K562 (cell line): Measurements from ENCODE around the gene EPHA7. TPM values are rescaled to one million over a fixed set of nuclear protein-coding genes. Genes with fewer than 3 reads are reported as not detected.

ENCODE experiments used
- ATAC-seq: fragments of 200-7000 bp; cut with Tn5 transposase; 3 replicates; pipeline ENCODE4 v1.9.1; 2020; ENCODE audit warnings: moderate library complexity
- BruUV-seq: library from RNA; stranded (reverse); fragments of 400-500 nt; replicated peaks from 2 replicates; lab custom pipeline; 2021; lab: Mats Ljungman, UMichigan
- CTCF ChIA-PET: fragments of 300-600 bp; formaldehyde crosslinking; extraction: SDS; loops from one replicate; lab custom pipeline; 2021; ENCODE audit warnings: low intra/inter-chr PET ratio; lab: Yijun Ruan, JAX
- POLR2A ChIA-PET: fragments of 300-600, 350-650 bp; sonication (Branson Sonifier 250); formaldehyde crosslinking; extraction: SDS; loops from one replicate; lab custom pipeline; 2021; ENCODE audit warnings: antibody characterized with exemption, inconsistent platforms; lab: Yijun Ruan, JAX
- DNase-seq, 4 experiments: peaks; one replicate each; pipeline versions ENCODE4 v3.0.0 to v3.0.0-alpha.2; 2011 to 2018; ENCODE audit warnings: low spot score in 3 of 4, mixed read lengths in 3 of 4; ENCODE audit errors: extremely low read depth in 1 of 4
- FAIRE-seq: peaks from 2 replicates; lab custom pipeline; 2011; peaks lifted over from hg19 to GRCh38; lab: Jason Lieb, UNC
- H2AFZ ChIP-seq: 2 replicates; pipeline ENCODE4 v1.6.0; 2011; ENCODE audit warnings: low read depth, low read length, control low read depth, inconsistent platforms
- H3K27ac ChIP-seq: fragments of 200-600 bp; 3 replicates; pipeline ENCODE4 v1.8.0; 2011; ENCODE audit warnings: low read depth, mild to moderate bottlenecking, control low read depth, inconsistent platforms, low read length, moderate library complexity, mixed read lengths; ENCODE audit errors: extremely low read depth
- H3K27me3 ChIP-seq, 2 experiments: fragments of 300-600 bp in 1 of 2; 2 replicates in 1 of 2; 3 replicates in 1 of 2; pipeline versions ENCODE4 v1.6.0 to v1.8.0; 2011; ENCODE audit warnings: inconsistent platforms in 2 of 2, low read length in 2 of 2, mild to moderate bottlenecking in 1 of 2, mixed read lengths in 1 of 2, moderate library complexity in 1 of 2; ENCODE audit not compliant: control insufficient read depth in 2 of 2, insufficient read depth in 2 of 2
- H3K36me3 ChIP-seq: fragments of 300-600 bp; 3 replicates; pipeline ENCODE4 v1.8.0; 2011; ENCODE audit warnings: mild to moderate bottlenecking, low read length, inconsistent platforms; ENCODE audit not compliant: control insufficient read depth, insufficient read depth
- H3K4me1 ChIP-seq, 2 experiments: fragments of 200-600 bp in 1 of 2; replicated peaks in 1 of 2; 2 replicates in 1 of 2; 3 replicates in 1 of 2; pipeline versions ENCODE4 v1.5.1 to v1.8.0; 2011; ENCODE audit warnings: inconsistent platforms in 2 of 2, low read length in 2 of 2, mild to moderate bottlenecking in 1 of 2, mixed read lengths in 1 of 2, moderate library complexity in 1 of 2; ENCODE audit not compliant: control insufficient read depth in 2 of 2, insufficient read depth in 2 of 2
- H3K4me2 ChIP-seq: 2 replicates; pipeline ENCODE4 v1.6.1; 2011; ENCODE audit warnings: low read length, control low read depth, inconsistent platforms, mixed read lengths; ENCODE audit not compliant: insufficient read depth
- H3K4me3 ChIP-seq: fragments of 200-600 bp; sonication (generic), shearing (Covaris generic); 2 replicates; pipeline ENCODE4 v1.5.1; 2016; ENCODE audit warnings: control low read depth, inconsistent platforms
- H3K79me2 ChIP-seq: fragments of 200-600 bp; 3 replicates; pipeline ENCODE4 v1.8.0; 2011; ENCODE audit warnings: low read length, inconsistent platforms; ENCODE audit not compliant: control insufficient read depth, insufficient read depth
- H3K9ac ChIP-seq, 2 experiments: 2 replicates each; pipeline versions ENCODE4 v1.6.0 to v1.6.1; 2011; ENCODE audit warnings: low read depth in 2 of 2, low read length in 2 of 2, control low read depth in 1 of 2, inconsistent platforms in 1 of 2, mild to moderate bottlenecking in 1 of 2, mixed read lengths in 1 of 2; ENCODE audit not compliant: insufficient read depth in 1 of 2
- H3K9me1 ChIP-seq: one replicate; pipeline ENCODE4 v1.6.0; 2011; ENCODE audit warnings: inconsistent platforms, mild to moderate bottlenecking, low read length, moderate library complexity; ENCODE audit not compliant: control insufficient read depth, insufficient read depth
- H3K9me3 ChIP-seq: replicated peaks from 2 replicates; pipeline ENCODE4 v1.5.1; 2011; ENCODE audit warnings: low read depth, low read length, inconsistent platforms; ENCODE audit not compliant: control insufficient read depth, insufficient read depth
- H4K20me1 ChIP-seq: replicated peaks from 2 replicates; pipeline ENCODE4 v1.6.1; 2011; ENCODE audit warnings: low read length, inconsistent platforms, mixed read lengths; ENCODE audit not compliant: control insufficient read depth, insufficient read depth
- BACH1 ChIP-seq: fragments of 200-800 bp; sonication (Bioruptor generic); IDR thresholded peaks from 2 replicates; pipeline ENCODE4 v1.6.1; 2016; ENCODE audit warnings: missing genetic modification characterization, missing compliant biosample characterization
- DIDO1 ChIP-seq: fragments of 450-650 bp; IDR thresholded peaks from 2 replicates; pipeline ENCODE4 v1.6.1; 2016; ENCODE audit warnings: low read depth, missing biosample characterization, missing genetic modification characterization
- MTA1 ChIP-seq: fragments of 450-650 bp; IDR thresholded peaks from 2 replicates; pipeline ENCODE4 v1.6.1; 2017; ENCODE audit warnings: borderline replicate concordance
- NEUROD1 ChIP-seq: fragments of 150-350 bp; IDR thresholded peaks from 2 replicates; pipeline ENCODE4 v1.6.1; 2014; ENCODE audit warnings: borderline replicate concordance, low read length, low read depth; ENCODE audit not compliant: partially characterized antibody
- NFIX ChIP-seq: fragments of 250-450 bp; sonication (Bioruptor Pico); IDR thresholded peaks from 2 replicates; pipeline ENCODE4 v1.4.0; 2020; ENCODE audit warnings: low read depth, mild to moderate bottlenecking, moderate library complexity
- NFYB ChIP-seq: IDR thresholded peaks from 2 replicates; pipeline ENCODE4 v1.6.1; 2011; ENCODE audit warnings: mild to moderate bottlenecking, moderate library complexity; ENCODE audit not compliant: insufficient read length; ENCODE audit errors: extremely low read depth
- PHB2 ChIP-seq: fragments of 450-650 bp; IDR thresholded peaks from 2 replicates; pipeline ENCODE4 v1.6.1; 2017; ENCODE audit warnings: low read depth
- POLR2H ChIP-seq: IDR thresholded peaks from 2 replicates; pipeline ENCODE4 v1.6.1; 2016; ENCODE audit warnings: missing genetic modification characterization, low read depth, mild to moderate bottlenecking, control low read depth, missing compliant biosample characterization, moderate library complexity
- SOX6 ChIP-seq: fragments of 450-650 bp; IDR thresholded peaks from 2 replicates; pipeline ENCODE4 v1.6.1; 2014; ENCODE audit warnings: mild to moderate bottlenecking
- TCFL5 ChIP-seq: fragments of 250-450 bp; sonication (Bioruptor Pico); conservative IDR thresholded peaks from 2 replicates; pipeline ENCODE4 v1.6.1; 2021; ENCODE audit warnings: mild to moderate bottlenecking, moderate library complexity, matching md5 sums
- TFAM ChIP-seq: fragments of 250-450 bp; sonication (Bioruptor Pico); conservative IDR thresholded peaks from 2 replicates; pipeline ENCODE4 v1.5.0; 2021; ENCODE audit warnings: mild to moderate bottlenecking, moderate library complexity
- THRAP3 ChIP-seq: fragments of 450-650 bp; IDR thresholded peaks from 2 replicates; pipeline ENCODE4 v1.6.1; 2016; ENCODE audit warnings: mild to moderate bottlenecking, inconsistent platforms, borderline replicate concordance
- ZFP1 ChIP-seq: fragments of 450-650 bp; formaldehyde crosslinking; IDR thresholded peaks from 2 replicates; pipeline ENCODE4 v1.4.0; 2020; ENCODE audit warnings: mild to moderate bottlenecking, mixed read lengths
- ZNF280A ChIP-seq: fragments of 450-650 bp; IDR thresholded peaks from 2 replicates; pipeline ENCODE4 v1.6.1; 2018; ENCODE audit warnings: mild to moderate bottlenecking, low read depth; ENCODE audit not compliant: partially characterized antibody
- WGBS: fragments of 100-300 bp; shearing (Covaris generic); methylation state at CpG from one replicate; pipeline ENCODE4 v1.1.6; 2016; ENCODE audit warnings: low coverage, mixed read lengths; ENCODE audit not compliant: insufficient coverage; ENCODE audit errors: missing lambda C conversion rate; 5-methylcytosine and 5-hydroxymethylcytosine counted together
- in situ Hi-C: fragments of 300-500 bp; cut with MboI; formaldehyde crosslinking; loops from 4 replicates; pipeline ENCODE4 v1.15.0; 2018; ENCODE audit warnings: inconsistent platforms, mixed read lengths
- intact Hi-C: fragments of 100-400 bp; cut with micrococcal nuclease; formaldehyde crosslinking; loops from 2 replicates; pipeline ENCODE4 v1.14.2; 2022
- polyA plus RNA-seq, 8 experiments: library from polyadenylated mRNA; depleted of rRNA in 4 of 8; stranded (reverse) in 5 of 8; unstranded in 3 of 8; fragments of >200 nt; fragmentation: Nextera tagmentation in 2 of 8; fragmentation: Illumina TruSeq in 1 of 8; extraction: Ambion mirVana in 2 of 8; extraction: Trizol in 1 of 8; gene quantifications; 2 replicates each; pipeline versions ENCODE4 v1.2.1 to v1.2.3, GENCODE V29; 2011 to 2014; ENCODE audit warnings: inconsistent platforms in 1 of 8, missing spikeins in 1 of 8
- total RNA-seq, 7 experiments: library from RNA; depleted of rRNA in 6 of 7; stranded (reverse); fragments of >200 nt in 6 of 7; fragmentation: Illumina TruSeq in 2 of 7; extraction: Trizol in 2 of 7; gene quantifications; 2 replicates each; pipeline versions ENCODE4 v1.2.1 to v1.2.3, GENCODE V29; 2011 to 2021; ENCODE audit warnings: low replicate concordance in 1 of 7

EPHA7 gene
- total and polyA plus RNA-seq, 9 of the 15 experiments (the other 6 are each of a cell fraction or from before 2014, with no cell fraction given) = not detected

- no peak overlapping the region for H3K4me3 ChIP-seq
- POLR2A ChIA-PET = no interaction called here
- TF ChIP-seq POLR2H = no peak
- TF ChIP-seq, all 486 proteins: peak for 0
- Histone ChIP-seq H3K27me3 (no peaks in the 10 kb centered on the region), H3K9ac (no peak overlapping the region), H3K4me1 (no peaks in the 10 kb centered on the region), H3K27ac (no peak overlapping the region), H3K4me2 (no peak overlapping the region), H3K79me2 (no peaks in the 10 kb centered on the region), H3K9me3 (no peaks in the 10 kb centered on the region), H3K36me3 (no peaks in the 10 kb centered on the region), H2AFZ (no peak overlapping the region), H3K9me1 (no peaks in the 10 kb centered on the region), H4K20me1 (no peaks in the 10 kb centered on the region)
- no TSS peak for BruUV-seq
- CTCF ChIA-PET = no interaction called here
- FAIRE-seq (no peak), DNase-seq (no peak), ATAC-seq (no peak)
- WGBS = 0% methylated on average over 2 of the region's 2 CpGs
- in situ Hi-C loops (no loop called here), intact Hi-C loops (no loop called here)
Measured at GRCh38 chr6:93213028-93213427, 206.3 kb downstream of the EPHA7 start.

GRCh38 chr6:93210908-93211307 lies 208.5 kb downstream of the EPHA7 start:
- Histone ChIP-seq H3K9me3 (no peaks in the 10 kb centered on the region), H3K36me3 (no peaks in the 10 kb centered on the region), H3K4me3 (no peak overlapping the region), H3K79me2 (no peaks in the 10 kb centered on the region), H3K4me2 (no peak overlapping the region), H3K27me3 (no peaks in the 10 kb centered on the region), H3K4me1 (no peaks in the 10 kb centered on the region), H4K20me1 (no peaks in the 10 kb centered on the region), H3K9ac (no peak overlapping the region), H3K9me1 (no peaks in the 10 kb centered on the region), H2AFZ (no peak overlapping the region), H3K27ac (no peak overlapping the region)
- intact Hi-C loops (no loop called here), in situ Hi-C loops (no loop called here)
- FAIRE-seq = no peak
- POLR2A ChIA-PET = no interaction called here
- BruUV-seq = no TSS peak
- no peak for ATAC-seq
- no peak for DNase-seq
- CTCF ChIA-PET = no interaction called here
- no peak for TF ChIP-seq PHB2
- no peak for TF ChIP-seq THRAP3
- no peak for TF ChIP-seq SOX6
- TF ChIP-seq BACH1 (tag) = no peak
- TF ChIP-seq TCFL5 (CRISPR knock-in tag) = no peak
- TF ChIP-seq DIDO1 (tag) = no peak
- no peak for TF ChIP-seq NEUROD1
- no peak for TF ChIP-seq NFIX
- no peak for TF ChIP-seq TFAM (CRISPR knock-in tag)
- no peak for TF ChIP-seq ZNF280A
- no peak for TF ChIP-seq MTA1
- no peak for TF ChIP-seq NFYB
- TF ChIP-seq ZFP1 (CRISPR knock-in tag) = no peak
